ENCODE data around the gene FDX2. TPM values are rescaled to one million over a fixed set of nuclear protein-coding genes. Genes with fewer than 3 reads are reported as not detected.
"Not testable (repeated sequence)": the region's sequence is repeated elsewhere in the genome, so short reads cannot be mapped to it uniquely, and the experiment has no call there.

The FDX2 gene
- total RNA-seq, 4 donors from 2014 or later: 8.0 to 20.7 (median 12.3) TPM

- Histone ChIP-seq H3K4me3 (no peak overlapping the region), H3K36me3 (peaks cover 0 to 6% (median 0%) of the 10 kb centered on the region in 3 donors), H3K27ac (no peak overlapping the region), H3K4me1 (no peaks in the 10 kb centered on the region), H3K27me3 (no peaks in the 10 kb centered on the region), H3K9me3 (no peaks in the 10 kb centered on the region)
- TF ChIP-seq CTCF (IDR thresholded peaks at IDR 0.05) (no peak), POLR2A (IDR thresholded peaks at IDR 0.05) (no peak)
- WGBS, 2 donors: 88 to 91% methylated on average over 10 of the region's 10 CpGs
- no peak for DNase-seq
- intact Hi-C loops (cut with DNase I): no loop called here
These were observed 29.0 kb upstream of the FDX2 start for GRCh38 chr19:10344780-10345179.

- DNase-seq: no peak
- no peaks in the 10 kb centered on the region for H3K36me3 ChIP-seq
- H3K9me3 ChIP-seq: no peaks in the 10 kb centered on the region
- no peak for TF ChIP-seq POLR2A (IDR thresholded peaks at IDR 0.05)
- no peak for TF ChIP-seq CTCF (IDR thresholded peaks at IDR 0.05)
- intact Hi-C loops (cut with DNase I): no loop called here
- H3K4me3 ChIP-seq: no peak overlapping the region
- no peak overlapping the region for H3K27ac ChIP-seq
- no peaks in the 10 kb centered on the region for H3K27me3 ChIP-seq
- WGBS, 2 donors: 66 to 72% methylated on average over 2 of the region's 2 CpGs
- no peaks in the 10 kb centered on the region for H3K4me1 ChIP-seq
These were observed 27.7 kb upstream of the FDX2 start for GRCh38 chr19:10343495-10343894.

- Histone ChIP-seq H3K27ac (peak overlapping the region in 1 of 4 donors; percentile 46), H3K4me1 (peaks cover 0 to 6% (median 3%) of the 10 kb centered on the region in 3 donors), H3K9me3 (no peaks in the 10 kb centered on the region), H3K27me3 (no peaks in the 10 kb centered on the region), H3K4me3 (no peak overlapping the region), H3K36me3 (no peaks in the 10 kb centered on the region)
- intact Hi-C loops (cut with DNase I): no loop called here
- DNase-seq: no peak
- WGBS, 2 donors: 90 to 93% methylated on average over 5 of the region's 5 CpGs
- no peak for TF ChIP-seq POLR2A (IDR thresholded peaks at IDR 0.05)
- no peak for TF ChIP-seq CTCF (IDR thresholded peaks at IDR 0.05)
These were observed 24.2 kb upstream of the FDX2 start for GRCh38 chr19:10339977-10340376.

GRCh38 chr19:10339380-10339960 is 23.7 kb upstream of the FDX2 start, which contains the start of gene ICAM3:
ICAM3 (minus strand) TSS chr19:10339624; CDS start chr19:10339614, 10 bp downstream.
- Histone ChIP-seq H3K27ac (peak within 1 kb of the TSS in 2 of 4 donors; percentile 39 to 46), H3K36me3 (no peaks in the 10 kb centered on the region), H3K9me3 (no peaks in the 10 kb centered on the region), H3K4me1 (peaks cover 0 to 11% (median 3%) of the 10 kb centered on the region in 3 donors), H3K27me3 (no peaks in the 10 kb centered on the region), H3K4me3 (peak within 1 kb of the TSS in 3 of 4 donors; percentile 2 to 53 (median 33))
- TF ChIP-seq POLR2A (IDR thresholded peaks at IDR 0.05) (peak in 1 of 4 donors; percentile 12), CTCF (IDR thresholded peaks at IDR 0.05) (no peak)
- intact Hi-C loops (cut with DNase I): no loop called here
- DNase-seq: no peak
- 52 to 59% methylated on average over 3 to 5 of the region's 14 CpGs for WGBS, 2 donors

- no peak for DNase-seq
- H3K9me3 ChIP-seq: no peaks in the 10 kb centered on the region
- TF ChIP-seq POLR2A (IDR thresholded peaks at IDR 0.05) (no peak), CTCF (IDR thresholded peaks at IDR 0.05) (no peak)
- H3K27me3 ChIP-seq: no peaks in the 10 kb centered on the region
- no peaks in the 10 kb centered on the region for H3K36me3 ChIP-seq
- peaks cover 2 to 16% (median 6%) of the 10 kb centered on the region in 3 donors for H3K4me1 ChIP-seq
- peak overlapping the region in 2 of 4 donors; percentile 39 to 46 for H3K27ac ChIP-seq
- H3K4me3 ChIP-seq: peak overlapping the region in 3 of 4 donors; percentile 2 to 53 (median 33)
- WGBS, 2 donors: 66 to 84% methylated on average over 3 to 4 of the region's 6 CpGs
- intact Hi-C loops (cut with DNase I): no loop called here
These were observed 23.1 kb upstream of the FDX2 start for GRCh38 chr19:10338940-10339339.

GRCh38 chr19:10336725-10337124 is 20.9 kb upstream of the FDX2 start:
- WGBS, 2 donors: 84 to 85% methylated on average over 9 of the region's 9 CpGs
- DNase-seq; intact Hi-C loops (cut with DNase I); H3K4me3 ChIP-seq; H3K27ac ChIP-seq; H3K27me3 ChIP-seq; H3K9me3 ChIP-seq; H3K36me3 ChIP-seq: not testable (repeated sequence)
- peaks cover 14 to 33% (median 15%) of the 10 kb centered on the region in 3 donors for H3K4me1 ChIP-seq
